Left renal cortex interstitium (tissue), 4 donors: ENCODE results near the gene SPON1. TPM values are rescaled to one million over a fixed set of nuclear protein-coding genes. Genes with fewer than 3 reads are reported as not detected.
"Not testable (repeated sequence)": the region's sequence is repeated elsewhere in the genome, so short reads cannot be mapped to it uniquely, and the experiment has no call there.

Source experiments
- DNase-seq, 4 donors: peaks; one replicate each; pipeline ENCODE4 v3.0.0-alpha.2; 2013; ENCODE audit warnings: low read depth in 4 of 4, low spot score in 2 of 4, missing footprints in 1 of 4
- polyA plus RNA-seq, 4 donors: library from polyadenylated mRNA; unstranded; fragments of 120-200 nt; gene quantifications; one replicate each; pipeline ENCODE4 v1.2.1, GENCODE V29; 2013; ENCODE audit not compliant: insufficient read length in 4 of 4

Gene SPON1
- polyA plus RNA-seq, 4 donors: 67.6 to 95.2 (median 79.3) TPM

GRCh38 chr11:13972944-13973343 is 10.4 kb downstream of the SPON1 start:
- no peak for DNase-seq

- DNase-seq: no peak
These were observed 12.1 kb downstream of the SPON1 start for GRCh38 chr11:13974631-13975030.

GRCh38 chr11:13983081-13983751 is 20.7 kb downstream of the SPON1 start:
- peak in 1 of 4 donors; percentile 48 for DNase-seq

- DNase-seq: no peak
These were observed 22.3 kb downstream of the SPON1 start for GRCh38 chr11:13984616-13985450.

GRCh38 chr11:13986695-13987094 is 24.2 kb downstream of the SPON1 start:
- not testable (repeated sequence) for DNase-seq

- DNase-seq: peak in 1 of 4 donors; percentile 24
These were observed 29.8 kb downstream of the SPON1 start for GRCh38 chr11:13992158-13992856.

- DNase-seq: no peak
These were observed 30.7 kb downstream of the SPON1 start for GRCh38 chr11:13993096-13993765.

GRCh38 chr11:13997881-13998280 is 35.4 kb downstream of the SPON1 start:
- DNase-seq: no peak

- no peak for DNase-seq
These were observed 37.2 kb downstream of the SPON1 start for GRCh38 chr11:13999704-14000103.

GRCh38 chr11:14001597-14001996 is 39.1 kb downstream of the SPON1 start:
- no peak for DNase-seq

- no peak for DNase-seq
These were observed 45.0 kb downstream of the SPON1 start for GRCh38 chr11:14007566-14007965.

GRCh38 chr11:14010665-14011064 is 48.1 kb downstream of the SPON1 start:
- DNase-seq: no peak

- no peak for DNase-seq
These were observed 50.3 kb downstream of the SPON1 start for GRCh38 chr11:14012846-14013245.

- no peak for DNase-seq
These were observed 53.2 kb downstream of the SPON1 start for GRCh38 chr11:14015711-14016110.

GRCh38 chr11:14018441-14018840 is 55.9 kb downstream of the SPON1 start:
- DNase-seq: no peak

- DNase-seq: no peak
These were observed 59.2 kb downstream of the SPON1 start for GRCh38 chr11:14021738-14022137.

- no peak for DNase-seq
These were observed 59.7 kb downstream of the SPON1 start for GRCh38 chr11:14022251-14022650.

GRCh38 chr11:14022821-14023220 is 60.3 kb downstream of the SPON1 start:
- DNase-seq: no peak

GRCh38 chr11:14026961-14027360 is 64.4 kb downstream of the SPON1 start:
- peak in 2 of 4 donors; percentile 7 to 11 for DNase-seq

- DNase-seq: no peak
These were observed 65.0 kb downstream of the SPON1 start for GRCh38 chr11:14027525-14027924.

- DNase-seq: no peak
These were observed 66.9 kb downstream of the SPON1 start for GRCh38 chr11:14029440-14029839.
